Retinal pigment epithelial cell (primary cell): ENCODE measurements around the gene EGLN2.

ENCODE experiments used
- DNase-seq: peaks from one replicate; pipeline ENCODE4 v3.0.0-alpha.2; 2010; ENCODE audit warnings: low read depth
- H3K4me3 ChIP-seq: 2 replicates; pipeline ENCODE4 v1.5.1; 2011; ENCODE audit warnings: mild to moderate bottlenecking, low read length, control low read depth, moderate library complexity
- CTCF ChIP-seq: conservative IDR thresholded peaks from 2 replicates; pipeline ENCODE4 v1.5.1; 2011; ENCODE audit warnings: low read depth, low read length, control low read depth, inconsistent platforms

EGLN2 gene

GRCh38 chr19:40786060-40787037 lies 12.6 kb upstream of the EGLN2 start:
- no peak for DNase-seq
- H3K4me3 ChIP-seq, result no peak overlapping the region
- TF ChIP-seq CTCF, result no peak

- no peak for TF ChIP-seq CTCF
- no peak for DNase-seq
- no peak overlapping the region for H3K4me3 ChIP-seq
These were observed 7.6 kb upstream of the EGLN2 start for GRCh38 chr19:40791349-40791748.

GRCh38 chr19:40791996-40792395 lies 7.0 kb upstream of the EGLN2 start:
- no peak overlapping the region for H3K4me3 ChIP-seq
- DNase-seq, result no peak
- no peak for TF ChIP-seq CTCF

- no peak for DNase-seq
- H3K4me3 ChIP-seq, result no peak overlapping the region
- TF ChIP-seq CTCF, result no peak
These were observed 1.6 kb upstream of the EGLN2 start for GRCh38 chr19:40797166-40797962.

GRCh38 chr19:40797963-40798682 lies 868 bp upstream of the EGLN2 start:
- peak; percentile 49 for TF ChIP-seq CTCF
- peak overlapping the region; percentile 69 for H3K4me3 ChIP-seq
- no peak for DNase-seq

- H3K4me3 ChIP-seq, result peak overlapping the region; percentile 86
- no peak for TF ChIP-seq CTCF
- no peak for DNase-seq
These were observed 757 bp downstream of the EGLN2 start for GRCh38 chr19:40799558-40800338.
